H1 (cell line): ENCODE results near the gene SLC25A21. TPM values are rescaled to one million over a fixed set of nuclear protein-coding genes. Genes with fewer than 3 reads are reported as not detected.

Source experiments
- CTCF ChIA-PET: fragments of 300-600 bp; sonication (Branson Sonifier 250); formaldehyde crosslinking; loops from one replicate; lab custom pipeline; 2021; ENCODE audit not compliant: partially characterized antibody; lab: Charles Lee
- POLR2A ChIA-PET: fragments of 300-600 bp; sonication (Branson Sonifier 250); formaldehyde crosslinking; loops from one replicate; lab custom pipeline; 2021; ENCODE audit warnings: inconsistent platforms; ENCODE audit not compliant: partially characterized antibody; lab: Charles Lee
- DNase-seq, 2 experiments: peaks; one replicate each; pipeline versions ENCODE4 v3.0.0 to v3.0.0-alpha.2; 2010 to 2022; ENCODE audit warnings: low spot score in 2 of 2, low read depth in 1 of 2, mixed read lengths in 1 of 2
- FAIRE-seq: peaks from 2 replicates; lab custom pipeline; 2011; peaks lifted over from hg19 to GRCh38; lab: Jason Lieb, UNC
- H2AFZ ChIP-seq: 2 replicates; pipeline ENCODE4 v1.8.1; 2012; ENCODE audit warnings: low read length, inconsistent platforms
- H2AK5ac ChIP-seq: 2 replicates; pipeline ENCODE4 v1.6.1; 2013; ENCODE audit warnings: low read depth, low read length
- H2BK120ac ChIP-seq: replicated peaks from 2 replicates; pipeline ENCODE3; 2013; ENCODE audit warnings: low read depth, low read length, inconsistent platforms
- H2BK12ac ChIP-seq: 2 replicates; pipeline ENCODE4 v1.6.1; 2013; ENCODE audit warnings: low read depth, low read length
- H2BK15ac ChIP-seq: 2 replicates; pipeline ENCODE4 v1.6.1; 2013; ENCODE audit warnings: low read length
- H2BK20ac ChIP-seq: 2 replicates; pipeline ENCODE4 v1.6.1; 2013; ENCODE audit warnings: low read length
- H2BK5ac ChIP-seq: 2 replicates; pipeline ENCODE4 v1.6.1; 2013; ENCODE audit warnings: low read depth, low read length
- H3K14ac ChIP-seq: 2 replicates; pipeline ENCODE4 v1.6.1; 2013; ENCODE audit warnings: inconsistent platforms; ENCODE audit not compliant: insufficient read length
- H3K18ac ChIP-seq: 2 replicates; pipeline ENCODE4 v1.6.1; 2013; ENCODE audit warnings: low read length; ENCODE audit errors: extremely low read depth
- H3K23ac ChIP-seq: 2 replicates; pipeline ENCODE4 v1.6.1; 2013; ENCODE audit warnings: inconsistent platforms; ENCODE audit not compliant: insufficient read length
- H3K23me2 ChIP-seq: 2 replicates; pipeline ENCODE4 v1.6.1; 2013; ENCODE audit warnings: low read depth, low read length
- H3K27ac ChIP-seq: 2 replicates; pipeline ENCODE4 v1.6.1; 2011; ENCODE audit warnings: low read depth, low read length, inconsistent platforms
- H3K27me3 ChIP-seq, 4 experiments: replicated peaks in 1 of 4; 1 replicate in 1 of 4; 2 replicates in 3 of 4; pipeline versions ENCODE4 v1.6.1 to v1.8.1; 2011 to 2013; ENCODE audit warnings: low read length in 3 of 4, mild to moderate bottlenecking in 3 of 4, inconsistent platforms in 2 of 4, mixed read lengths in 2 of 4, moderate library complexity in 1 of 4; ENCODE audit not compliant: control insufficient read depth in 3 of 4, insufficient read depth in 3 of 4; ENCODE audit errors: extremely low read depth in 1 of 4
- H3K36me3 ChIP-seq, 4 experiments: 2 replicates each; pipeline versions ENCODE4 v1.6.1 to v1.8.1; 2011 to 2013; ENCODE audit warnings: mild to moderate bottlenecking in 4 of 4, low read length in 3 of 4, moderate library complexity in 2 of 4, control low read depth in 1 of 4, inconsistent platforms in 1 of 4; ENCODE audit not compliant: insufficient read depth in 4 of 4, control insufficient read depth in 2 of 4
- H3K4ac ChIP-seq: replicated peaks from 2 replicates; pipeline ENCODE3; 2013; ENCODE audit warnings: low read length, low read depth, mixed read lengths, inconsistent platforms; ENCODE audit not compliant: insufficient read length
- H3K4me1 ChIP-seq, 4 experiments: replicated peaks in 1 of 4; 1 replicate in 1 of 4; 2 replicates in 3 of 4; pipeline versions ENCODE4 v1.6.1 to v1.8.1; 2011 to 2013; ENCODE audit warnings: low read length in 3 of 4, inconsistent platforms in 2 of 4, mixed read lengths in 1 of 4; ENCODE audit not compliant: insufficient read depth in 4 of 4, control insufficient read depth in 3 of 4
- H3K4me2 ChIP-seq, 2 experiments: 2 replicates each; pipeline versions ENCODE4 v1.6.1 to v1.8.1; 2011 to 2013; ENCODE audit warnings: low read depth in 2 of 2, low read length in 2 of 2, control low read depth in 1 of 2, inconsistent platforms in 1 of 2, mild to moderate bottlenecking in 1 of 2; ENCODE audit not compliant: insufficient read depth in 1 of 2
- H3K4me3 ChIP-seq, 4 experiments: fragments of 200-600, 300-600 bp in 1 of 4; sonication (generic), shearing (Covaris generic), sonication (Bioruptor Twin) in 1 of 4; 2 replicates each; pipeline versions ENCODE4 v1.5.1 to v1.8.1; 2011 to 2016; ENCODE audit warnings: low read length in 4 of 4, low read depth in 3 of 4, control low read depth in 2 of 4, inconsistent platforms in 2 of 4, mild to moderate bottlenecking in 2 of 4, mixed read lengths in 1 of 4, moderate library complexity in 1 of 4; ENCODE audit not compliant: insufficient read depth in 2 of 4; ENCODE audit errors: extremely low read depth in 1 of 4
- H3K56ac ChIP-seq: replicated peaks from 2 replicates; pipeline ENCODE3; 2013; ENCODE audit warnings: low read depth, mild to moderate bottlenecking, mixed read lengths, low read length, inconsistent platforms; ENCODE audit not compliant: insufficient read length
- H3K79me1 ChIP-seq: 2 replicates; pipeline ENCODE4 v1.6.1; 2013; ENCODE audit warnings: low read depth, low read length, control low read depth
- H3K79me2 ChIP-seq, 2 experiments: 2 replicates each; pipeline versions ENCODE4 v1.6.1 to v1.8.1; 2012 to 2013; ENCODE audit warnings: low read length in 2 of 2, mild to moderate bottlenecking in 2 of 2, inconsistent platforms in 1 of 2; ENCODE audit not compliant: insufficient read depth in 2 of 2, control insufficient read depth in 1 of 2
- H3K9ac ChIP-seq, 4 experiments: replicated peaks in 1 of 4; 1 replicate in 1 of 4; 2 replicates in 3 of 4; pipeline versions ENCODE4 v1.6.1 to v1.8.1; 2011 to 2013; ENCODE audit warnings: low read depth in 3 of 4, low read length in 3 of 4, control low read depth in 2 of 4, mild to moderate bottlenecking in 2 of 4, moderate library complexity in 2 of 4, inconsistent platforms in 1 of 4; ENCODE audit errors: extremely low read depth in 1 of 4
- H3K9me3 ChIP-seq, 2 experiments: 2 replicates each; pipeline versions ENCODE4 v1.6.1 to v1.8.1; 2012 to 2013; ENCODE audit warnings: mild to moderate bottlenecking in 2 of 2, moderate library complexity in 2 of 2, control low read depth in 1 of 2, inconsistent platforms in 1 of 2, low read depth in 1 of 2, low read length in 1 of 2, mixed read lengths in 1 of 2; ENCODE audit not compliant: insufficient read depth in 2 of 2
- H4K20me1 ChIP-seq, 2 experiments: replicated peaks in 1 of 2; 2 replicates each; pipeline versions ENCODE3 to v1.8.1; 2011 to 2013; ENCODE audit warnings: inconsistent platforms in 2 of 2, low read length in 2 of 2, mild to moderate bottlenecking in 1 of 2; ENCODE audit not compliant: insufficient read depth in 2 of 2, control insufficient read depth in 1 of 2
- H4K5ac ChIP-seq: 2 replicates; pipeline ENCODE4 v1.6.1; 2013; ENCODE audit warnings: low read length, low read depth, mixed read lengths, inconsistent platforms; ENCODE audit not compliant: insufficient read length
- H4K8ac ChIP-seq: 2 replicates; pipeline ENCODE4 v1.8.0; 2013; ENCODE audit warnings: mild to moderate bottlenecking, moderate library complexity, low read length, inconsistent platforms; ENCODE audit not compliant: insufficient read depth; ENCODE audit errors: extremely low read depth
- H4K91ac ChIP-seq: replicated peaks from 2 replicates; pipeline ENCODE3; 2013; ENCODE audit warnings: low read length, mixed read lengths, inconsistent platforms; ENCODE audit not compliant: insufficient read length
- E2F6 ChIP-seq: IDR thresholded peaks from 2 replicates; pipeline ENCODE4 v1.6.1; 2012; ENCODE audit warnings: inconsistent platforms
- EZH2 ChIP-seq: fragments of 200-600 bp; sonication (generic); IDR thresholded peaks from 2 replicates; pipeline ENCODE4 v1.7.1; 2012; ENCODE audit warnings: low read depth, mild to moderate bottlenecking, moderate library complexity, low read length, inconsistent platforms; ENCODE audit not compliant: severe bottlenecking
- MAFK ChIP-seq: IDR thresholded peaks from 2 replicates; pipeline ENCODE4 v1.6.1; 2012; ENCODE audit warnings: low read depth, mild to moderate bottlenecking, improper control_type of control experiment, low read length
- RAD21 ChIP-seq, 2 experiments: IDR thresholded peaks in 1 of 2; conservative IDR thresholded peaks in 1 of 2; 2 replicates each; pipeline ENCODE4 v1.6.1; 2011; ENCODE audit warnings: low read depth in 2 of 2, low read length in 2 of 2, improper control_type of control experiment in 1 of 2, inconsistent platforms in 1 of 2, mild to moderate bottlenecking in 1 of 2, moderate library complexity in 1 of 2
- SUZ12 ChIP-seq: fragments of 200-600 bp; sonication (generic); IDR thresholded peaks from 2 replicates; pipeline ENCODE4 v1.6.1; 2012; ENCODE audit warnings: mild to moderate bottlenecking, inconsistent platforms, low read length, moderate library complexity, mixed read lengths
- TCF12 ChIP-seq: IDR thresholded peaks from 2 replicates; pipeline ENCODE4 v1.6.1; 2011; ENCODE audit warnings: low read depth, mild to moderate bottlenecking, low read length
- WGBS, 2 experiments: shearing (Covaris generic) in 1 of 2; methylation state at CpG; one replicate each; pipeline versions ENCODE4 v1.1.6 to v1.1.7; 2013 to 2015; ENCODE audit warnings: low lambda C conversion rate in 2 of 2, mixed read lengths in 2 of 2, inconsistent platforms in 1 of 2, low coverage in 1 of 2, missing lambda C conversion rate in 1 of 2; ENCODE audit not compliant: insufficient replicate concordance in 2 of 2, insufficient coverage in 1 of 2, insufficient read length in 1 of 2; ENCODE audit errors: extremely low coverage in 1 of 2, missing lambda C conversion rate in 1 of 2; 5-methylcytosine and 5-hydroxymethylcytosine counted together
- polyA plus RNA-seq, 7 experiments: library from polyadenylated mRNA; depleted of rRNA in 3 of 7; stranded (reverse) in 5 of 7; unstranded in 2 of 7; fragments of >200 nt in 5 of 7; fragments of 200-250 nt in 2 of 7; gene quantifications; 1 replicate in 5 of 7; 2 replicates in 1 of 7; 4 replicates in 1 of 7; pipeline versions ENCODE4 v1.2.1 to v1.2.3, GENCODE V29; 2011 to 2013; ENCODE audit warnings: missing spikeins in 2 of 7, mixed read lengths in 2 of 7
- total RNA-seq: library from RNA; stranded (reverse); fragmentation: NEBNext Ultra II Directional; extraction: Animal tissue kit (Norgen Biotek cat#: 25700); gene quantifications from 2 replicates; pipeline ENCODE4 v1.2.1, GENCODE V29; 2021

The SLC25A21 gene
- total and polyA plus RNA-seq, 2 of the 8 experiments (the other 6 are each of a cell fraction or from before 2014, with no cell fraction given) = 6.9 to 15.7 TPM

- no peak overlapping the region for H3K14ac ChIP-seq
- H3K4me1 ChIP-seq = peaks cover 0 to 21% (median 11%) of the 10 kb centered on the region in 4 experiments; a peak in 5 of 7 replicates
- H3K79me1 ChIP-seq = no peaks in the 10 kb centered on the region
- no peak overlapping the region for H3K56ac ChIP-seq
- FAIRE-seq (no peak), DNase-seq (no peak)
- no peak overlapping the region for H2AFZ ChIP-seq
- peak overlapping the region; percentile 25 to 35; a peak in 1 of 4 replicates for H3K4me2 ChIP-seq
- POLR2A ChIA-PET = no interaction called here
- no peak overlapping the region for H2BK15ac ChIP-seq
- no peaks in the 10 kb centered on the region; the same call in 1 of the 2 replicates for H3K23me2 ChIP-seq
- H4K91ac ChIP-seq = no peak overlapping the region
- no peak overlapping the region for H2BK5ac ChIP-seq
- H3K27me3 ChIP-seq = peaks cover 93 to 100% (median 98%) of the 10 kb centered on the region in 4 experiments
- no peak overlapping the region for H3K9ac ChIP-seq
- 17% methylated on average over 22 of the region's 34 CpGs; no CpG with 5 or more reads in 1 of the 2 experiments for WGBS, 2 experiments
- TF ChIP-seq TCF12 (0 out of 2 replicates have a peak, but pooled peaks have one; percentile 25), RAD21 (IDR thresholded peaks at IDR 0.05 in 1 of 2, conservative IDR thresholded peaks at IDR 0.05 in 1 of 2; ENCODE audit: low read depth in 2 of 2, low read length in 2 of 2) (no peak), MAFK (no peak), SUZ12 (peak; percentile 95), E2F6 (0 out of 2 replicates have a peak, but pooled peaks have one; percentile 15), EZH2 (peak; percentile 96)
- TF ChIP-seq, all 59 proteins: peak for 4
- Histone ChIP-seq H3K4ac (no peak overlapping the region), H2BK20ac (no peak overlapping the region), H3K4me3 (no peak overlapping the region), H3K36me3 (no peaks in the 10 kb centered on the region; a peak in 1 of 8 replicates), H4K5ac (no peak overlapping the region), H3K23ac (no peak overlapping the region), H4K20me1 (peaks cover 24 to 44% of the 10 kb centered on the region in 2 experiments), H2BK12ac (0 out of 2 replicates have a peak overlapping the region, but pooled peaks have one; percentile 39), H2AK5ac (0 out of 2 replicates have a peak overlapping the region, but pooled peaks have one; percentile 14), H4K8ac (no peak overlapping the region), H3K27ac (no peak overlapping the region), H3K79me2 (no peaks in the 10 kb centered on the region), H3K18ac (no peak overlapping the region), H3K9me3 (no peaks in the 10 kb centered on the region), H2BK120ac (no peak overlapping the region)
- CTCF ChIA-PET = interaction anchor here (0.6 to 9.9 kb wide), 38 partner anchors 7 to 586 kb away, joined by 3 to 132 read pairs (median 4); partner anchors contain the start of gene NKX2-8
These were observed 517.5 kb downstream of the SLC25A21 start for GRCh38 chr14:36654794-36655381.
